B cell (primary cell): ENCODE measurements around the gene FRMD3.

ENCODE experiments used
- CTCF ChIP-seq: fragments of 200-600 bp; IDR thresholded peaks from one replicate; pipeline ENCODE4 v1.8.0; 2022; ENCODE audit warnings: antibody characterized with exemption, mild to moderate bottlenecking
- EZH2 ChIP-seq: IDR thresholded peaks from 2 replicates; pipeline ENCODE4 v1.6.1; 2012; ENCODE audit warnings: borderline replicate concordance, low read depth, mild to moderate bottlenecking, moderate library complexity, low read length; ENCODE audit not compliant: insufficient read depth, poor library complexity, severe bottlenecking

GRCh38 chr9:83572524-83572923, 34.3 kb upstream of the FRMD3 start:
- TF ChIP-seq CTCF, result no peak
- TF ChIP-seq EZH2, result no peak
